NT2/D1 (cell line): ENCODE data around the gene USP5.

Source experiments
- YY1 ChIP-seq: IDR thresholded peaks from 2 replicates; pipeline ENCODE4 v1.6.1; 2011; ENCODE audit not compliant: insufficient read length, insufficient read depth
- ZNF274 ChIP-seq: IDR thresholded peaks from 2 replicates; pipeline ENCODE4 v1.6.1; 2011; ENCODE audit warnings: mild to moderate bottlenecking, low read depth, low read length

DNA sequence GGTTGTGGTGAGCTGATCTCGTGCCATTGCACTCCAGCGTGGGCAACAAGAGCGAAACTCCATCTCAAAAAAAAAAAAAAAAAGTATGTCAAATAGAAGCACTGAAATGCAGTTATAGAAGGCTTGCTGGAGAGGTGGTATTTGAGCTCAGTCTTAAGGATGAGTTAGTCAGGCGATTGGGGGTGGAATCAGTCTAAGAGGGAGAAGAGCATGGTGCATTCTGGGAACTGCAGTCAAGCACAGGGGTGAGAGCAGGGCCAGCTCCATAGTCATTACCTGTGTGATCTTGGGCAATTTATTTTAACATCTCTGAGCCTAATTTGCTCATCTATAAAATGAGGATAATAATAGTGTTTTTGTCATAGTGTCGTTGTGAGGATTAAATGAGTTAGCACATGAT lies 17.1 kb upstream of the USP5 start:
- TF ChIP-seq YY1 = no peak
- no peak for TF ChIP-seq ZNF274
